Activated CD4-positive, alpha-beta T cell treated with anti-CD3 and anti-CD28 coated beads, Interleukin-2, amount 50 U/mL, for 16 hours (primary cell): Measurements from ENCODE around the gene PLEK2.
"Not testable (repeated sequence)": the region's sequence is repeated elsewhere in the genome, so short reads cannot be mapped to it uniquely, and the experiment has no call there.

Experiments
- DNase-seq: peaks from one replicate; pipeline ENCODE4 v3.0.0-alpha.2; 2020

The PLEK2 gene

GRCh38 chr14:67357186-67357968, 54.6 kb downstream of the PLEK2 start:
- no peak for DNase-seq

GRCh38 chr14:67352055-67352454, 59.9 kb downstream of the PLEK2 start:
- no peak for DNase-seq

- no peak for DNase-seq
Observed at GRCh38 chr14:67345583-67345982, 66.4 kb downstream of the PLEK2 start.

GRCh38 chr14:67343601-67344230, 68.2 kb downstream of the PLEK2 start:
- peak; percentile 34 for DNase-seq

- DNase-seq, result not testable (repeated sequence)
Observed at GRCh38 chr14:67341231-67341630, 70.7 kb downstream of the PLEK2 start.
